Activated CD4-positive, alpha-beta T cell treated with anti-CD3 and anti-CD28 coated beads, Interleukin-2, amount 50 U/mL, for 16 hours (primary cell): Measurements from ENCODE around the gene ADAM29.
"Not testable (repeated sequence)": the region's sequence is repeated elsewhere in the genome, so short reads cannot be mapped to it uniquely, and the experiment has no call there.

Source experiments
- DNase-seq: peaks from one replicate; pipeline ENCODE4 v3.0.0-alpha.2; 2020

ADAM29 gene

DNA sequence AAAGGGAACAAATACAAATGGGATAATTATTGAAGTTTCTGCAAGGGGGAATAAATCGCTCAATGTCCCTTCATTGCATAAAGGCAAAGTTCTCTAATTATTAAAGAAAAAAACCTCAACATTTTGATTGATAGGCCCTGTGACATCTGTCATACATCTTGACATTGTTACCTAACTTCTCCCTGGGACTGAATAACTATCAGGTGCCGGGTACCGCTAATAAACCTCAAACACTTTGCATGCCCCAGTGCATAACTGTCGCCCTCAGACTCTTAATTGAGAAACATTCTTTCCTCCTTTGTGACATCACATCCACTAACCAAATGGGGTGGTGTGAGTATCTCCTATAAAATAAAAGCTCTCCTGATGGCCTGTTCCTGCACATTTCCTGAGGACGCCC is at the start of gene ADAM29:
Gene ADAM29, plus strand, starts transcription at position 301 of the 400 bp plus-strand sequence. CDS start 57,168 bp downstream, outside the sequence.
- DNase-seq: no peak

- no peak for DNase-seq
Observed at GRCh38 chr4:174869339-174869738, 48.8 kb upstream of the ADAM29 start.

GRCh38 chr4:174870311-174870710 is 47.8 kb upstream of the ADAM29 start:
- no peak for DNase-seq

DNA sequence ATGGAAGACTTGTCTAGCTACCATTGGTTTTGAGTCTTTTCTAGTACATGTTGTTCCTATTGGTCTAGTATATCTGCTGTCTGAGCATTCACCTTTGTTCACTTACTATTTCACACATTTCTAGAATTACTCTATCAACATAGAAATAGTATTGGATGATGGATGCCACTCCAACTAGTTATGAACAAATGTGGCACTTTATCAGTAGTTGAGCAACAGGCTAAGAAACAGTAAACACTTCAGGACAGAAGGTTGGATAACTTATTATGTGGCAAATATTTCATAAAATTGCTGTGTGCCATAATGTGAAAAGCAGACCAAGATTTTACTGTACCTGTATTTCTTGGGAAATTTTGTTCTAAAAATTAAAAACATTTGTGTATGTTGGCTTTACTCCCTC is 46.8 kb upstream of the ADAM29 start:
- DNase-seq: no peak

- DNase-seq: not testable (repeated sequence)
Observed at GRCh38 chr4:174873146-174873545, 45.0 kb upstream of the ADAM29 start.

GRCh38 chr4:174873931-174874330 is 44.2 kb upstream of the ADAM29 start:
- DNase-seq: no peak

DNA sequence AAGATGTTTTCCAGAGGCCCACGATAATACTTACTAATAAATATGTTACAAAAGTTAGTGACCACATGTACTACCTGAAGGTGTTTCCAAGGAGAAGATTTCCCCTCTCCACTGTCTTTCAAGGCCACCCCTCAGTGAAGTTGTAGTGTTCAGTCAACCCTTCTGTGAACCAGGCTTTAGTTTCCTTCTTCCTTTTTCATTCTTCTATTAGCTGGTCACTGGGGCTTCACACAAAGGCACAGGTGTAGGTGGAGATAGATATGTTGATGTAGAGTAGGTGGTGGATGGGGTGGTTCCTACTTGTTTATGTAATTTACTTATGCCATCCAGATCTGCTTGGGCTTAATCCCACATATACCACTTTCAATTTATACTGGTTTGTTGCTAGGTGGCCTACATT is 43.3 kb upstream of the ADAM29 start:
- no peak for DNase-seq

GRCh38 chr4:174880001-174880400 is 38.2 kb upstream of the ADAM29 start:
- DNase-seq: no peak

- DNase-seq: no peak
Observed at GRCh38 chr4:174882317-174882992, 35.7 kb upstream of the ADAM29 start.

- no peak for DNase-seq
Observed at GRCh38 chr4:174907508-174907907, 10.7 kb upstream of the ADAM29 start.

- DNase-seq: no peak
Observed at GRCh38 chr4:174910271-174910670, 7.9 kb upstream of the ADAM29 start.

DNA sequence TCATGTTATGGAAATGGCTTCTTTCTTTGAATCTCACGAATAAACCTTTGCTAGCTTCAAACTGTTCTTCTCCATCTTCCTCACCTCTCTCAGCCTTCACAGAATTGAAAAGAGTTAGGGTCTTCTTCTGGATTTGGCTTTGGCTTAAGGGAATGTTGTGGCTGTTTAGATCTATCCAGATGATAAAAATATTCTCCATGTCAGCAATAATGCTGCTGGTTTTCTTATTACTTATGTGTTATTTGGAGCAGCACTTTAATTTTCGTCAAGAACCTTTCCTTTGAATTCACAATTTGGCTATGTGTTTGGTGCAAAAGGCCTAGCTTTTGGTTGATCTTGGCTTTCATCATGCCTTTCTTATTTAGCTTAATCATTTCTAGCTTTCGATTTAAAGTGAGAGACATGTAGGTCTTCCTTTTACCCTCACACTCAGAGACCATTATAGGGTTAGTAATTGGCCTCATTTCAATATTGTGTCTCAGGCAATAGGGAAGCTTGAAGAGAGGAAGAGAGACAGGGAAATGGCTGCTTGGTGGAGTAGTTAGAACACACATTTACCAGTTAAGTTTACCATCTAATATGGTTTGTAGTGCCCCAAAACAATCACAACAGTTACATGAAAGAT is 5.1 kb upstream of the ADAM29 start:
- DNase-seq: no peak

GRCh38 chr4:174919886-174920423 is 1.8 kb downstream of the ADAM29 start:
- DNase-seq: no peak

GRCh38 chr4:174926958-174927357 is 8.8 kb downstream of the ADAM29 start:
- DNase-seq: no peak

DNA sequence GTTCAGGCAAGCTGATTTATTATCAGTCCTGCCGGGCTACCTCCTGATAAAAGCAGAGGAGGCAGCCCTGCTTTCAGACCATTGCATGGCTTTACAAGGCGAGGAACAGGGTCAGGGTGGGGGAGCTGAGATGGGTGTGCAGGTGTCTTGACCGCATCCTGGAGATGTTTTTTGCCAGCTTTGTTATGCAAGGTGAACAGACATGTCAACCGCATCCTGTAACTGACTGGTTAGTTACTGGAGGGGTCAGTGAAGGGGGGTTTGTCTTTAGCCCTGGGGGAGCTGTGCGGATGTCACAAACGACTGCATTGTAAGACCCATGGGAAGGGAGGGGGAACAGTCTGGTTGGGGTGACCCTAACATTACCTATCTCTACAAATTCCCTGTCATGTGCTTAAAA is 10.0 kb downstream of the ADAM29 start:
- no peak for DNase-seq

DNA sequence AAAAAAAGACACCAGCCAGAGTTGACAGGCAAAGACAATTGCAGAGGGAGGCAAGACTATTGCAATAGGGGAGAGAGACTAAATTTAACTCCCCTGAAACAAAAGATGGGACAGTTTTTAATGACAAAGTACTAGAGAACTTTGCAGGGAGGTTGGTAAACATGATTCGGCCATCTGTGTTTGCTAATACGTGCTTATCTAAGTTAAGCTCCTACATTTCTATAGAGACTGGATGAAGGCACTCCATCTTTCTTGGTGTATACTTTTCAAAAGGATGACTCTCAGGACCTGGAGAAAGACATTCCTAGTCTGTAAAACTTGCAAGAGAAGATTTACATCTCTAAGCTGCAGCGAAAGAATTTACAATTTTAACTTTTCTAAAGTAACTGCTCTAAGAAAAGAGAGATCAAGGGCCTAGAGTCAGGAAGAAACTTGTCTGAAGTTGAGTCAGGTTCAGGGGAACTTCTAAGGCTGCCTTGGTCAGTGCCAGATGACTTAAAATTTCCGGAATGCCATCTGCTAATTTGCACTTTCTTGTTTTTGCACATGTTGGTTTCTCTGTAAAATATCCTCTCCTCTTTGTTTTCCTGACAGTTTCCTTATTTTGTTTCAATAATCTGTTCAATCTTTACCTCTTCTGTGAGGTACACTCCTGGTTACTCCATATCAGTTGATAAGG is 10.6 kb downstream of the ADAM29 start:
- no peak for DNase-seq

DNA sequence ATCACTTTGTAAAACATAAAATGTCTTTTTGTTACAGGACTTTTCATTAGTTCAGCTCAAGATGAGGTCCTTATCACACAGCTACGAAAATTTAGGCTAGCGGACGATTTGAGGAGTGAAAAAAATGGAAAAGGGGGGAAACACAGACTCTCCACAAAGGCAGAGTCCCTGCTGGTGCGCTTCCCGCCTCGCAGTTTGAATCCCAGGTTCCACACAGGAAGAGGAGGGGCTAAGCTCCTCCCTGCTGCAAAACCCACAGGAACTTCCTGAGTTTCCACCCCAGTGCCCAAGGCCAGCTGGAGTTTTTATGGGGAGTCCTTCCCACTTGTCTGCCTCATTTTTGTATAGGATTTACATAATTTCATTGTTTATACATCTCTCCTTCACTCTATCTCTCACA is 11.2 kb downstream of the ADAM29 start:
- DNase-seq: no peak

- no peak for DNase-seq
Observed at GRCh38 chr4:174930895-174931294, 12.7 kb downstream of the ADAM29 start.

- DNase-seq: no peak
Observed at GRCh38 chr4:174933083-174933482, 14.9 kb downstream of the ADAM29 start.

- no peak for DNase-seq
Observed at GRCh38 chr4:174934360-174934759, 16.2 kb downstream of the ADAM29 start.

DNA sequence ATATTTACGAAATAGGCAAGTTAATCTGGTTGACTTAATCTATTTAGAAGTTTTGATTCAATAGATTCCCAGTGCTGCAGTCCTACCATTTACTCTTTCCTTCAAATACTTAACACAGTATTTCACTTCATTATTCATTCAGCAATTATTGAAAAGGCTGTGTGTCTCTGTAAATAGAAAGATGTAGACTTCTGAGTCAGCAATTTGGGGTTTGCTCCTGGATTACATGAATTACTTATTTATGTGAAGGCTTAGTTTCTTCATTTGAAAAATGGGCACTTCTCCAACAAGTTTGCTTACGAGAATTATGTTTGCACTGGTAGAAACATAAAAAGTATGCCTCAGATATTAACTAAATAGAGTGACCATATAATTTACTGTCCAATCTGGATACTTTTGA is 17.4 kb downstream of the ADAM29 start:
- no peak for DNase-seq

- DNase-seq: no peak
Observed at GRCh38 chr4:174940002-174940401, 21.8 kb downstream of the ADAM29 start.

- DNase-seq: no peak
Observed at GRCh38 chr4:174946246-174946645, 28.1 kb downstream of the ADAM29 start.

- DNase-seq: no peak
Observed at GRCh38 chr4:174948826-174949225, 30.7 kb downstream of the ADAM29 start.
